ENCODE results near the gene ZNF117.

- TF ChIP-seq, protein P1, sequence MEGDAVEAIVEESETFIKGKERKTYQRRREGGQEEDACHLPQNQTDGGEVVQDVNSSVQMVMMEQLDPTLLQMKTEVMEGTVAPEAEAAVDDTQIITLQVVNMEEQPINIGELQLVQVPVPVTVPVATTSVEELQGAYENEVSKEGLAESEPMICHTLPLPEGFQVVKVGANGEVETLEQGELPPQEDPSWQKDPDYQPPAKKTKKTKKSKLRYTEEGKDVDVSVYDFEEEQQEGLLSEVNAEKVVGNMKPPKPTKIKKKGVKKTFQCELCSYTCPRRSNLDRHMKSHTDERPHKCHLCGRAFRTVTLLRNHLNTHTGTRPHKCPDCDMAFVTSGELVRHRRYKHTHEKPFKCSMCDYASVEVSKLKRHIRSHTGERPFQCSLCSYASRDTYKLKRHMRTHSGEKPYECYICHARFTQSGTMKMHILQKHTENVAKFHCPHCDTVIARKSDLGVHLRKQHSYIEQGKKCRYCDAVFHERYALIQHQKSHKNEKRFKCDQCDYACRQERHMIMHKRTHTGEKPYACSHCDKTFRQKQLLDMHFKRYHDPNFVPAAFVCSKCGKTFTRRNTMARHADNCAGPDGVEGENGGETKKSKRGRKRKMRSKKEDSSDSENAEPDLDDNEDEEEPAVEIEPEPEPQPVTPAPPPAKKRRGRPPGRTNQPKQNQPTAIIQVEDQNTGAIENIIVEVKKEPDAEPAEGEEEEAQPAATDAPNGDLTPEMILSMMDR (IDR thresholded peaks at IDR 0.05) = no peak
- TF ChIP-seq EZH2 (IDR thresholded peaks at IDR 0.05; ENCODE audit: borderline replicate concordance, insufficient read depth, low read depth, low read length, poor library complexity, severe bottlenecking) = no peak
Measured at GRCh38 chr7:64945503-64946175, 45.2 kb downstream of the ZNF117 start.
